NCI-H2107 treated with DMSO at 0.1 percent for 48 hours (cell line): ENCODE results near the gene ST8SIA6.

Source experiments
- DNase-seq: peaks from one replicate; lab custom pipeline; 2025; ENCODE audit not compliant: unreplicated experiment; lab: John Stamatoyannopoulos, UW

ST8SIA6 gene

GRCh38 chr10:17387861-17388503 is 66.4 kb downstream of the ST8SIA6 start:
- DNase-seq = no peak

- no peak for DNase-seq
Measured at GRCh38 chr10:17386616-17387075, 67.7 kb downstream of the ST8SIA6 start.

GRCh38 chr10:17386021-17386420 is 68.4 kb downstream of the ST8SIA6 start:
- no peak for DNase-seq

GRCh38 chr10:17385066-17385465 is 69.3 kb downstream of the ST8SIA6 start:
- DNase-seq = no peak

- DNase-seq = no peak
Measured at GRCh38 chr10:17383801-17384555, 70.4 kb downstream of the ST8SIA6 start.

GRCh38 chr10:17381502-17382142 is 72.8 kb downstream of the ST8SIA6 start:
- DNase-seq = no peak

GRCh38 chr10:17380888-17381287 is 73.5 kb downstream of the ST8SIA6 start:
- DNase-seq = no peak

- no peak for DNase-seq
Measured at GRCh38 chr10:17380016-17380415, 74.4 kb downstream of the ST8SIA6 start.

- no peak for DNase-seq
Measured at GRCh38 chr10:17379151-17379690, 75.2 kb downstream of the ST8SIA6 start.

GRCh38 chr10:17375936-17376584 is 78.3 kb downstream of the ST8SIA6 start:
- no peak for DNase-seq

- no peak for DNase-seq
Measured at GRCh38 chr10:17368708-17369272, 85.6 kb downstream of the ST8SIA6 start.

- no peak for DNase-seq
Measured at GRCh38 chr10:17366705-17367104, 87.7 kb downstream of the ST8SIA6 start.

GRCh38 chr10:17365402-17365801 is 89.0 kb downstream of the ST8SIA6 start:
- no peak for DNase-seq

- no peak for DNase-seq
Measured at GRCh38 chr10:17358461-17358860, 95.9 kb downstream of the ST8SIA6 start.

GRCh38 chr10:17357781-17358180 is 96.6 kb downstream of the ST8SIA6 start:
- no peak for DNase-seq

- DNase-seq = no peak
Measured at GRCh38 chr10:17356820-17357219, 97.6 kb downstream of the ST8SIA6 start.

GRCh38 chr10:17354781-17355180 is 99.6 kb downstream of the ST8SIA6 start:
- no peak for DNase-seq

- DNase-seq = no peak
Measured at GRCh38 chr10:17353568-17354300, 100.7 kb downstream of the ST8SIA6 start.

- DNase-seq = no peak
Measured at GRCh38 chr10:17352583-17352982, 101.8 kb downstream of the ST8SIA6 start.

GRCh38 chr10:17351506-17351905 is 102.9 kb downstream of the ST8SIA6 start:
- no peak for DNase-seq
